HEK293 (cell line): ENCODE data around the gene USP6NL.
A peak's percentile ranks its signal among the peaks of the same experiment; 100 is the strongest.

ENCODE experiments used
- CTCF ChIA-PET: fragments of 350-600 bp; formaldehyde crosslinking; extraction: SDS; loops from one replicate; lab custom pipeline; 2021; ENCODE audit warnings: antibody characterized with exemption; lab: Yijun Ruan, JAX
- POLR2A ChIA-PET: fragments of 300-600 bp; formaldehyde crosslinking; extraction: SDS; loops from one replicate; lab custom pipeline; 2020; ENCODE audit warnings: antibody characterized with exemption, inconsistent platforms; lab: Yijun Ruan, JAX
- H3K27ac ChIP-seq: fragments of 200-500 bp; sonication (Bioruptor generic); 2 replicates; pipeline ENCODE4 v1.5.1; 2014; ENCODE audit warnings: low read depth, low read length, control low read depth, inconsistent platforms; ENCODE audit errors: extremely low read depth
- H3K36me3 ChIP-seq, 2 experiments: fragments of 200-500 bp in 1 of 2; sonication (Bioruptor generic) in 1 of 2; 1 replicate in 1 of 2; 2 replicates in 1 of 2; pipeline ENCODE4 v1.5.1; 2014 to 2017; ENCODE audit warnings: inconsistent platforms in 2 of 2, low read length in 2 of 2; ENCODE audit not compliant: control insufficient read depth in 2 of 2, insufficient read depth in 1 of 2
- H3K4me1 ChIP-seq: fragments of 200-500 bp; sonication (Bioruptor generic); 2 replicates; pipeline ENCODE4 v1.5.1; 2014; ENCODE audit warnings: mild to moderate bottlenecking, low read length, inconsistent platforms; ENCODE audit not compliant: control insufficient read depth, insufficient read depth
- H3K4me3 ChIP-seq: 2 replicates; pipeline ENCODE4 v1.5.1; 2011; ENCODE audit warnings: low read depth, mild to moderate bottlenecking, control low read depth, low read length, moderate library complexity
- H3K9me3 ChIP-seq: fragments of 200-500 bp; sonication (Bioruptor generic); 2 replicates; pipeline ENCODE4 v1.5.1; 2014; ENCODE audit warnings: low read depth, low read length, inconsistent platforms; ENCODE audit not compliant: control insufficient read depth, insufficient read depth
- ELK4 ChIP-seq: IDR thresholded peaks from 2 replicates; pipeline ENCODE4 v1.6.1; 2011; ENCODE audit warnings: mild to moderate bottlenecking, low read depth, low read length, borderline replicate concordance
- GLI2 ChIP-seq: fragments of 450-650 bp; formaldehyde crosslinking; IDR thresholded peaks from 2 replicates; pipeline ENCODE4; 2017; ENCODE audit warnings: missing biosample characterization, missing genetic modification characterization, low read depth, borderline replicate concordance
- INSM2 ChIP-seq: fragments of 450-650 bp; formaldehyde crosslinking; IDR thresholded peaks from 2 replicates; pipeline ENCODE4 v1.5.1; 2016; ENCODE audit warnings: missing biosample characterization, missing genetic modification characterization
- PRDM2 ChIP-seq: fragments of 450-650 bp; formaldehyde crosslinking; IDR thresholded peaks from 2 replicates; pipeline ENCODE4 v1.5.1; 2016; ENCODE audit warnings: missing biosample characterization, missing genetic modification characterization, borderline replicate concordance
- REPIN1 ChIP-seq: fragments of 450-650 bp; formaldehyde crosslinking; IDR thresholded peaks from 2 replicates; pipeline ENCODE4 v1.5.1; 2017; ENCODE audit warnings: missing biosample characterization, missing genetic modification characterization, low read depth
- REST ChIP-seq: fragments of 450-650 bp; formaldehyde crosslinking; IDR thresholded peaks from 2 replicates; pipeline ENCODE4 v1.5.1; 2016; ENCODE audit warnings: missing biosample characterization, missing genetic modification characterization
- TRIM28 ChIP-seq: IDR thresholded peaks from 2 replicates; pipeline ENCODE4 v1.6.1; 2011; ENCODE audit warnings: low read length, control low read depth, borderline replicate concordance
- ZBTB1 ChIP-seq: fragments of 450-650 bp; formaldehyde crosslinking; IDR thresholded peaks from 2 replicates; pipeline ENCODE4 v1.5.1; 2016; ENCODE audit warnings: missing biosample characterization, missing genetic modification characterization
- ZBTB20 ChIP-seq: fragments of 450-650 bp; formaldehyde crosslinking; IDR thresholded peaks from 2 replicates; pipeline ENCODE4 v1.5.1; 2016; ENCODE audit warnings: missing biosample characterization, missing genetic modification characterization
- ZEB2 ChIP-seq: fragments of 450-650 bp; formaldehyde crosslinking; IDR thresholded peaks from 2 replicates; pipeline ENCODE4 v1.5.1; 2016; ENCODE audit warnings: missing biosample characterization, missing genetic modification characterization
- ZIC2 ChIP-seq: fragments of 450-650 bp; formaldehyde crosslinking; IDR thresholded peaks from 2 replicates; pipeline ENCODE4 v1.5.1; 2016; ENCODE audit warnings: missing biosample characterization, missing genetic modification characterization
- ZNF18 ChIP-seq: fragments of 450-650 bp; formaldehyde crosslinking; IDR thresholded peaks from 2 replicates; pipeline ENCODE4 v1.5.1; 2016; ENCODE audit warnings: missing biosample characterization, missing genetic modification characterization
- ZNF23 ChIP-seq: fragments of 450-650 bp; formaldehyde crosslinking; IDR thresholded peaks from 2 replicates; pipeline ENCODE4 v1.5.1; 2016; ENCODE audit warnings: missing biosample characterization, missing genetic modification characterization, borderline replicate concordance
- ZNF335 ChIP-seq: fragments of 450-650 bp; formaldehyde crosslinking; conservative IDR thresholded peaks from 2 replicates; pipeline ENCODE4 v1.5.1; 2016; ENCODE audit warnings: missing biosample characterization, missing genetic modification characterization
- ZNF48 ChIP-seq: fragments of 450-650 bp; formaldehyde crosslinking; IDR thresholded peaks from 2 replicates; pipeline ENCODE4 v1.5.1; 2016; ENCODE audit warnings: missing biosample characterization, missing genetic modification characterization
- ZNF544 ChIP-seq: fragments of 450-650 bp; formaldehyde crosslinking; IDR thresholded peaks from 2 replicates; pipeline ENCODE4 v1.5.0; 2017; ENCODE audit warnings: missing biosample characterization, missing genetic modification characterization
- ZNF623 ChIP-seq: fragments of 450-650 bp; formaldehyde crosslinking; IDR thresholded peaks from 2 replicates; pipeline ENCODE4 v1.5.1; 2016; ENCODE audit warnings: missing biosample characterization, missing genetic modification characterization
- ZNF645 ChIP-seq: fragments of 450-650 bp; formaldehyde crosslinking; IDR thresholded peaks from 2 replicates; pipeline ENCODE4; 2016; ENCODE audit warnings: missing biosample characterization, missing genetic modification characterization
- ZNF664 ChIP-seq: fragments of 450-650 bp; formaldehyde crosslinking; IDR thresholded peaks from 2 replicates; pipeline ENCODE4 v1.5.1; 2016; ENCODE audit warnings: missing biosample characterization, missing genetic modification characterization

Gene USP6NL

GRCh38 chr10:11612021-11613001 lies 861 bp upstream of the USP6NL start (continued):
- TF ChIP-seq ZNF544 (tag by site-specific recombination) (no peak), ZIC2 (tag by site-specific recombination) (no peak), ZNF23 (tag by site-specific recombination) (no peak; the same call in 1 of the 2 replicates), ZNF48 (no peak), ELK4 (no peak), ZNF623 (tag by site-specific recombination) (no peak)

GRCh38 chr10:11610826-11611247 lies 613 bp downstream of the USP6NL start:
- H3K9me3 ChIP-seq = no peaks in the 10 kb centered on the region
- CTCF ChIA-PET = no interaction called here
- H3K36me3 ChIP-seq = no peaks in the 10 kb centered on the region
- peak overlapping the region; percentile 88 for H3K4me3 ChIP-seq
- peak overlapping the region; percentile 84 for H3K27ac ChIP-seq
- POLR2A ChIA-PET = no interaction called here
- H3K4me1 ChIP-seq = peaks cover 8% of the 10 kb centered on the region; the same call in 1 of the 2 replicates
- TF ChIP-seq ZEB2 (tag by site-specific recombination) (peak; percentile 70; the same call in 1 of the 2 replicates), ZNF544 (tag by site-specific recombination) (no peak), PRDM2 (tag by site-specific recombination) (no peak), ZNF664 (tag by site-specific recombination) (no peak), ZBTB20 (peak; percentile 46; the same call in 1 of the 2 replicates), ZBTB1 (tag by site-specific recombination) (0 out of 2 replicates have a peak, but pooled peaks have one; percentile 20), REPIN1 (tag by site-specific recombination) (no peak), REST (tag by site-specific recombination) (no peak), ZNF645 (tag by site-specific recombination) (no peak), INSM2 (tag by site-specific recombination) (peak; percentile 40; the same call in 1 of the 2 replicates), TRIM28 (no peak), GLI2 (tag by site-specific recombination) (no peak), ZNF335 (tag by site-specific recombination) (peak; percentile 81), ZNF18 (no peak)
